Measurements from ENCODE around the gene ARL14.

GRCh38 chr3:160671231-160671630, 5.7 kb upstream of the ARL14 start:
- TF ChIP-seq EZH2 (IDR thresholded peaks at IDR 0.05; ENCODE audit: low read length, missing control alignments) = no peak
- TF ChIP-seq CTCF (conservative IDR thresholded peaks at IDR 0.05 in 1 of 2, IDR thresholded peaks at IDR 0.05 in 1 of 2; ENCODE audit: low read depth in 1 of 2, low read length in 2 of 2) = no peak
